DND-41 (cell line): ENCODE data around the gene BATF.

ENCODE experiments used
- ATAC-seq: fragments of 200-7000 bp; cut with Tn5 transposase; 3 replicates; pipeline ENCODE4 v1.9.1; 2021; ENCODE audit warnings: low read depth; ENCODE audit not compliant: insufficient read depth
- DNase-seq: peaks from one replicate; pipeline ENCODE4 v3.0.0-alpha.2; 2020
- H2AFZ ChIP-seq: 2 replicates; pipeline ENCODE4 v1.6.0; 2012; ENCODE audit warnings: low read depth, low read length
- H3K27ac ChIP-seq: 2 replicates; pipeline ENCODE4 v1.5.1; 2012; ENCODE audit warnings: low read length, inconsistent platforms
- H3K27me3 ChIP-seq: fragments of 200-600 bp; sonication (generic); 2 replicates; pipeline ENCODE4 v1.6.0; 2012; ENCODE audit warnings: low read length, mild to moderate bottlenecking, inconsistent platforms; ENCODE audit not compliant: insufficient read depth, poor library complexity
- H3K36me3 ChIP-seq: 2 replicates; pipeline ENCODE4 v1.5.1; 2012; ENCODE audit warnings: low read length, inconsistent platforms; ENCODE audit not compliant: insufficient read depth
- H3K4me1 ChIP-seq: 2 replicates; pipeline ENCODE4 v1.5.1; 2012; ENCODE audit warnings: mild to moderate bottlenecking, low read length; ENCODE audit not compliant: insufficient read depth
- H3K4me2 ChIP-seq: 2 replicates; pipeline ENCODE4 v1.6.0; 2012; ENCODE audit warnings: mild to moderate bottlenecking, moderate library complexity, low read length, inconsistent platforms; ENCODE audit not compliant: insufficient read depth
- H3K4me3 ChIP-seq, 2 experiments: fragments of 200-600 bp in 1 of 2; shearing (Covaris generic) in 1 of 2; 2 replicates each; pipeline ENCODE4 v1.5.1; 2012 to 2016; ENCODE audit warnings: inconsistent platforms in 2 of 2, low read length in 2 of 2, mild to moderate bottlenecking in 2 of 2, low read depth in 1 of 2, moderate library complexity in 1 of 2
- H3K79me2 ChIP-seq: 2 replicates; pipeline ENCODE4 v1.6.0; 2012; ENCODE audit warnings: low read length, inconsistent platforms; ENCODE audit not compliant: insufficient read depth
- H3K9ac ChIP-seq: 2 replicates; pipeline ENCODE4 v1.6.0; 2012; ENCODE audit warnings: low read depth, mild to moderate bottlenecking, inconsistent platforms, low read length, moderate library complexity
- H3K9me3 ChIP-seq: 2 replicates; pipeline ENCODE4 v1.5.1; 2012; ENCODE audit warnings: low read length, moderate library complexity, mild to moderate bottlenecking, inconsistent platforms; ENCODE audit not compliant: insufficient read depth, severe bottlenecking
- H4K20me1 ChIP-seq: 2 replicates; pipeline ENCODE4 v1.6.0; 2012; ENCODE audit warnings: low read length; ENCODE audit not compliant: insufficient read depth
- EZH2 ChIP-seq: IDR thresholded peaks from 3 replicates; pipeline ENCODE4 v1.6.1; 2012; ENCODE audit warnings: borderline replicate concordance, low read depth, mild to moderate bottlenecking, moderate library complexity, low read length, inconsistent platforms; ENCODE audit not compliant: severe bottlenecking
- TF ChIP-seq, protein P1 (sequence below): IDR thresholded peaks from 2 replicates; pipeline ENCODE4 v1.5.1; 2012; ENCODE audit warnings: borderline replicate concordance, low read length, moderate library complexity, mild to moderate bottlenecking; ENCODE audit not compliant: poor library complexity, severe bottlenecking; ENCODE audit errors: extremely low read depth

The BATF gene

DNA sequence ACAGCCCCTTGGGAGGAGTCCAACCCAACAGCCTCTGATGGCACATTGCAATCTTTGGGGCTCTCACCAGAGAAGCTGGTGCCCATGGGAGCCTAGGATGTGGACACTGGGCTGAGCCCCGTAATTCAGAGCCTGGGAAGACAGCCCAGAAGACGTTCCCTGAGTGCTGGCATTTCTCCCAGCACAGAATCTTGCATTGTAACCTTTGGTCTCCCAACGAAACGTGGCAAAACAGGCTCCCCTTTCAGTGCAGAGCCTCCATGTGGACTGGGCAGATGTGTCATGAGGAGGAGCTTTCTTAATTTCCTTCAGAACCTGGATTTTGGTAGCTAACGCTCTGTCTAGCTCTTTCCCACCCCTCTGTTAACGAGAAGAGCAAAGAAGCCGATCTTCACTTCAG lies 26.3 kb downstream of the BATF start:
- TF ChIP-seq, protein P1, sequence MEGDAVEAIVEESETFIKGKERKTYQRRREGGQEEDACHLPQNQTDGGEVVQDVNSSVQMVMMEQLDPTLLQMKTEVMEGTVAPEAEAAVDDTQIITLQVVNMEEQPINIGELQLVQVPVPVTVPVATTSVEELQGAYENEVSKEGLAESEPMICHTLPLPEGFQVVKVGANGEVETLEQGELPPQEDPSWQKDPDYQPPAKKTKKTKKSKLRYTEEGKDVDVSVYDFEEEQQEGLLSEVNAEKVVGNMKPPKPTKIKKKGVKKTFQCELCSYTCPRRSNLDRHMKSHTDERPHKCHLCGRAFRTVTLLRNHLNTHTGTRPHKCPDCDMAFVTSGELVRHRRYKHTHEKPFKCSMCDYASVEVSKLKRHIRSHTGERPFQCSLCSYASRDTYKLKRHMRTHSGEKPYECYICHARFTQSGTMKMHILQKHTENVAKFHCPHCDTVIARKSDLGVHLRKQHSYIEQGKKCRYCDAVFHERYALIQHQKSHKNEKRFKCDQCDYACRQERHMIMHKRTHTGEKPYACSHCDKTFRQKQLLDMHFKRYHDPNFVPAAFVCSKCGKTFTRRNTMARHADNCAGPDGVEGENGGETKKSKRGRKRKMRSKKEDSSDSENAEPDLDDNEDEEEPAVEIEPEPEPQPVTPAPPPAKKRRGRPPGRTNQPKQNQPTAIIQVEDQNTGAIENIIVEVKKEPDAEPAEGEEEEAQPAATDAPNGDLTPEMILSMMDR = no peak
- TF ChIP-seq EZH2 = no peak
- no peaks in the 10 kb centered on the region for H3K9me3 ChIP-seq
- no peaks in the 10 kb centered on the region for H3K4me1 ChIP-seq
- H2AFZ ChIP-seq = no peak overlapping the region
- H3K36me3 ChIP-seq = no peaks in the 10 kb centered on the region
- no peaks in the 10 kb centered on the region for H4K20me1 ChIP-seq
- no peak overlapping the region for H3K4me2 ChIP-seq
- no peak overlapping the region for H3K9ac ChIP-seq
- no peak overlapping the region for H3K27ac ChIP-seq
- no peak overlapping the region for H3K4me3 ChIP-seq
- H3K79me2 ChIP-seq = no peaks in the 10 kb centered on the region
- DNase-seq (no peak), ATAC-seq (no peak)
- H3K27me3 ChIP-seq = peaks cover 2% of the 10 kb centered on the region

GRCh38 chr14:75549169-75549568 lies 26.9 kb downstream of the BATF start:
- Histone ChIP-seq H2AFZ (no peak overlapping the region), H3K9ac (no peak overlapping the region), H3K27ac (no peak overlapping the region), H3K4me1 (no peaks in the 10 kb centered on the region), H3K79me2 (no peaks in the 10 kb centered on the region), H3K9me3 (no peaks in the 10 kb centered on the region), H3K4me3 (no peak overlapping the region), H4K20me1 (no peaks in the 10 kb centered on the region), H3K27me3 (peaks cover 2% of the 10 kb centered on the region), H3K4me2 (no peak overlapping the region), H3K36me3 (no peaks in the 10 kb centered on the region)
- TF ChIP-seq, protein P1 = no peak
- TF ChIP-seq EZH2 = no peak
- no peak for ATAC-seq
- DNase-seq = no peak

GRCh38 chr14:75551021-75551420 lies 28.8 kb downstream of the BATF start:
- Histone ChIP-seq H3K27ac (no peak overlapping the region), H2AFZ (no peak overlapping the region), H3K79me2 (no peaks in the 10 kb centered on the region), H3K36me3 (no peaks in the 10 kb centered on the region), H3K9ac (no peak overlapping the region), H3K4me1 (no peaks in the 10 kb centered on the region), H4K20me1 (no peaks in the 10 kb centered on the region), H3K27me3 (peaks cover 2% of the 10 kb centered on the region), H3K9me3 (no peaks in the 10 kb centered on the region), H3K4me2 (no peak overlapping the region), H3K4me3 (no peak overlapping the region)
- ATAC-seq (no peak), DNase-seq (no peak)
- TF ChIP-seq, protein P1 = no peak
- TF ChIP-seq EZH2 = no peak

- H3K27ac ChIP-seq = no peak overlapping the region
These were observed 30.9 kb downstream of the BATF start for GRCh38 chr14:75553157-75553556.

More at GRCh38 chr14:75553157-75553556, 30.9 kb downstream of the BATF start:
- H3K36me3 ChIP-seq = no peaks in the 10 kb centered on the region
- no peak for ATAC-seq
- H3K4me3 ChIP-seq = no peak overlapping the region
- no peak overlapping the region for H3K4me2 ChIP-seq
- H3K27me3 ChIP-seq = peaks cover 2% of the 10 kb centered on the region
- no peak overlapping the region for H3K9ac ChIP-seq
- no peak for TF ChIP-seq EZH2
- TF ChIP-seq, protein P1 = no peak
- H3K9me3 ChIP-seq = no peaks in the 10 kb centered on the region
- no peaks in the 10 kb centered on the region for H3K79me2 ChIP-seq
- H2AFZ ChIP-seq = no peak overlapping the region
- H4K20me1 ChIP-seq = no peaks in the 10 kb centered on the region
- H3K4me1 ChIP-seq = no peaks in the 10 kb centered on the region
- no peak for DNase-seq
